Smooth muscle cell (in vitro differentiated cells): ENCODE data around the gene S100A3. TPM values are rescaled to one million over a fixed set of nuclear protein-coding genes. Genes with fewer than 3 reads are reported as not detected.

Experiments
- DNase-seq: peaks from one replicate; lab custom pipeline; 2025; ENCODE audit not compliant: unreplicated experiment; lab: John Stamatoyannopoulos, UW
- H2AFZ ChIP-seq: fragments of 200-600 bp; sonication (generic); 2 replicates; pipeline ENCODE4 v1.6.0; 2016; ENCODE audit warnings: antibody characterized with exemption, low read depth, mild to moderate bottlenecking
- H3F3A ChIP-seq: fragments of 200-600 bp; sonication (generic); 2 replicates; pipeline ENCODE4 v1.6.0; 2017; ENCODE audit warnings: antibody characterized with exemption, low read depth
- H3K27ac ChIP-seq: fragments of 200-600 bp; sonication (generic); 2 replicates; pipeline ENCODE4 v1.5.1; 2016; ENCODE audit warnings: low read depth, mild to moderate bottlenecking
- H3K27me3 ChIP-seq: fragments of 200-600 bp; sonication (generic); 2 replicates; pipeline ENCODE4 v1.6.1; 2016; ENCODE audit warnings: low read depth, mild to moderate bottlenecking
- H3K36me3 ChIP-seq: fragments of 200-600 bp; sonication (generic); 2 replicates; pipeline ENCODE4 v1.5.1; 2016; ENCODE audit warnings: low read depth
- H3K4me1 ChIP-seq: fragments of 200-600 bp; sonication (generic); 2 replicates; pipeline ENCODE4 v1.5.1; 2016; ENCODE audit warnings: low read depth
- H3K4me2 ChIP-seq: fragments of 200-600 bp; sonication (generic); 2 replicates; pipeline ENCODE4 v1.6.0; 2016; ENCODE audit warnings: mild to moderate bottlenecking
- H3K4me3 ChIP-seq: fragments of 200-600 bp; sonication (generic); 2 replicates; pipeline ENCODE4 v1.5.1; 2016; ENCODE audit warnings: mild to moderate bottlenecking
- H3K79me2 ChIP-seq: fragments of 200-600 bp; sonication (generic); 2 replicates; pipeline ENCODE4 v1.6.0; 2016; ENCODE audit warnings: low read depth, mild to moderate bottlenecking
- H3K9ac ChIP-seq: fragments of 200-600 bp; sonication (generic); 2 replicates; pipeline ENCODE4 v1.6.0; 2016; ENCODE audit warnings: low read depth
- H3K9me3 ChIP-seq: fragments of 200-600 bp; sonication (generic); replicated peaks from 2 replicates; pipeline ENCODE4 v1.5.1; 2016; ENCODE audit warnings: low read depth
- H4K20me1 ChIP-seq: fragments of 200-600 bp; sonication (generic); 2 replicates; pipeline ENCODE4 v1.6.0; 2016; ENCODE audit warnings: low read depth
- CTCF ChIP-seq: fragments of 200-600 bp; sonication (generic); IDR thresholded peaks from 2 replicates; pipeline ENCODE4 v1.5.1; 2017; ENCODE audit warnings: borderline replicate concordance, mild to moderate bottlenecking, antibody characterized with exemption; ENCODE audit not compliant: insufficient read depth, poor library complexity, severe bottlenecking
- WGBS: methylation state at CpG from one replicate; pipeline ENCODE4 v1.1.7; 2016; ENCODE audit warnings: low lambda C conversion rate; 5-methylcytosine and 5-hydroxymethylcytosine counted together
- polyA plus RNA-seq: library from polyadenylated mRNA; unstranded; fragments of >200 nt; fragmentation: Nextera tagmentation; extraction: Ambion mirVana; gene quantifications from 2 replicates; pipeline ENCODE4 v1.2.1, GENCODE V29; 2016
- total RNA-seq: library from RNA; depleted of rRNA; stranded (reverse); fragments of >200 nt; gene quantifications from 2 replicates; pipeline ENCODE4 v1.2.3, GENCODE V29; 2014

S100A3 gene
- total and polyA plus RNA-seq, 2 experiments from 2014 or later: 13.9 to 19.8 TPM

DNA sequence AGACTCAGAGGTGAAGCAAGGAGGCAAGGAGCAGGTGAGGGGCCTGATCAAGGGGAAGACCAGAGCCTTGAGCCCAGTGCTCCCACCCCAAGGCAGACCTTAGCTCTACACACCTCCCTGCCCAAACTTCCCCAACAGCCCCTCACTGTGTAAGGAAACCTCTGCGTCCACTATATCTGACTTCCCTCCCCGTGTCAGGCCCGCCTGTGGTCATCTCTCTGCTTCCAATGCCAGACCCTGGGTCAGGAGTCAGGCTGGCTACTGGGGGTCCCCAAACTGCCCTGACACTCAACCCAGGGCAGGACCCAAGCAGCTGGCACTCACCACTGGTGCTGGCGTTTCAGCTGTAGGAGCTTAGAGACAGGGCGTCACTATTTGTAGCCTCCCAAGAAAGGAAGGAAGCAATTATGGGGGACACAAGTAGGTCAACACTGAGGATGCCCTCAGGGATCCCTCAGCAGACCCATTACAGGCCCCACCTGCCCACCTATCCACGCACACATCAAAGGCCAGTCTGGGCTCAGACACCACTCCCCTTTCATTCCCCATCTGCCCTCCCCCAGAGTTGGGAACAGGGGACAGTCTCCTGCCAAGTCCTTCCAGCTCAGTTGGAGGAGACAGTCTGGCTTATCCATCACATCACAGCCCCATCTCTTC lies 811 bp upstream of the S100A3 start:
- Histone ChIP-seq H3K79me2 (no peaks in the 10 kb centered on the region), H3K4me1 (peaks cover 35% of the 10 kb centered on the region), H2AFZ (no peak overlapping the region), H3K9me3 (no peaks in the 10 kb centered on the region), H3K27ac (peak overlapping the region; percentile 88), H4K20me1 (no peaks in the 10 kb centered on the region), H3K4me3 (no peak overlapping the region), H3K36me3 (no peaks in the 10 kb centered on the region), H3K4me2 (peak overlapping the region; percentile 11), H3K27me3 (no peaks in the 10 kb centered on the region), H3F3A (no peaks in the 10 kb centered on the region), H3K9ac (no peak overlapping the region)
- no peak for DNase-seq
- no peak for TF ChIP-seq CTCF
- 85% methylated on average over 6 of the region's 6 CpGs for WGBS

GRCh38 chr1:153547560-153548551 lies 1.2 kb downstream of the S100A3 start:
- H3K4me1 ChIP-seq: peaks cover 46% of the 10 kb centered on the region
- peaks cover 8% of the 10 kb centered on the region for H3F3A ChIP-seq
- 81% methylated on average over 18 of the region's 19 CpGs for WGBS
- no peaks in the 10 kb centered on the region for H3K79me2 ChIP-seq
- no peak overlapping the region for H2AFZ ChIP-seq
- H3K9ac ChIP-seq: peak overlapping the region; percentile 27
- H4K20me1 ChIP-seq: no peaks in the 10 kb centered on the region
- H3K27me3 ChIP-seq: no peaks in the 10 kb centered on the region
- no peak for TF ChIP-seq CTCF
- no peak for DNase-seq
- H3K4me3 ChIP-seq: no peak overlapping the region
- H3K9me3 ChIP-seq: no peaks in the 10 kb centered on the region
- no peaks in the 10 kb centered on the region for H3K36me3 ChIP-seq
- H3K27ac ChIP-seq: peak overlapping the region; percentile 93
- H3K4me2 ChIP-seq: peak overlapping the region; percentile 84

DNA sequence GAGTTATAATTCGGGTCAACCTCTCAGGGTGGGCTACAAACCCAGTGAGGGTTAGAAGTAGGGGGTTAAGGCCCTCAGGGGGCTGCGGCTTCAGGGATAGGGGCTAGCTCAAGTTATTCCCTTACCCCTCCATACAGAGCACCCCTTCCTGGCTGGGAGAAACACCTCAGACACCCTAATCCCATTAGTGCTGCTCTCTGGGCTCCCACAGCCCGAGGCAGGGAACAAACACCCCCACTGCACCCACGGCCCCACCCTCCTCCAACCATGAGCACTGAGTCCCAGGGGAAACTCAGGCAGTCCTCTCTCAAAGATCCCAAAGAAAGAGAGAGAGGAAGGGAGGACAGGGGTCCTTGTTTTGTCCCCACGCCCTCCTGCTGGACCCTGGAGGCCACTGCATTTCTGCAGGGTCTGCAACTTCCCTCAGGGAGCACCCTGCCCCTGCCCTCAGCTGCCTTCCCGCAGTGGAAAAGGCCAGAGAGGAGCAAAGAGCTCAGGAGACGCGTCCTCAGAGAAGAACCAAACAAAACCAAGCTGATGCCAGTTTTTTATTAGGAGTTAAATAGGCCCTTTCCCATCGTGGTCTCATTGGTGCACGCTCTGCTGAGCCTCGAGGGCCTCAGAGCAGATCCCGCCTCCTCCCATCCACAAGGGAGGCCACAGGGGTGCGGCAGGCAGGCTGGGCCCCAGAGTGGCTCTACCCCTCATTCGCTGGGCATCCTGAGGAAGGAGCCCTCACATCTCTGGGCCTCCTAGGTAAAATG lies 2.1 kb downstream of the S100A3 start:
- Histone ChIP-seq H4K20me1 (no peaks in the 10 kb centered on the region), H3K4me2 (peak overlapping the region; percentile 84), H3K9ac (no peak overlapping the region), H3K79me2 (no peaks in the 10 kb centered on the region), H3K27ac (peak overlapping the region; percentile 93), H3K9me3 (no peaks in the 10 kb centered on the region), H3K4me1 (peaks cover 46% of the 10 kb centered on the region), H3K4me3 (no peak overlapping the region), H3K36me3 (no peaks in the 10 kb centered on the region), H2AFZ (no peak overlapping the region), H3K27me3 (no peaks in the 10 kb centered on the region), H3F3A (peaks cover 8% of the 10 kb centered on the region)
- DNase-seq: no peak
- 58% methylated on average over 13 of the region's 14 CpGs for WGBS
- no peak for TF ChIP-seq CTCF
